ENCODE data around the gene TIMM44. TPM values are rescaled to one million over a fixed set of nuclear protein-coding genes. Genes with fewer than 3 reads are reported as not detected.
"Not testable (repeated sequence)": the region's sequence is repeated elsewhere in the genome, so short reads cannot be mapped to it uniquely, and the experiment has no call there.

TIMM44 gene
- polyA plus RNA-seq, 2 donors: 42.1 to 53.4 TPM

DNA sequence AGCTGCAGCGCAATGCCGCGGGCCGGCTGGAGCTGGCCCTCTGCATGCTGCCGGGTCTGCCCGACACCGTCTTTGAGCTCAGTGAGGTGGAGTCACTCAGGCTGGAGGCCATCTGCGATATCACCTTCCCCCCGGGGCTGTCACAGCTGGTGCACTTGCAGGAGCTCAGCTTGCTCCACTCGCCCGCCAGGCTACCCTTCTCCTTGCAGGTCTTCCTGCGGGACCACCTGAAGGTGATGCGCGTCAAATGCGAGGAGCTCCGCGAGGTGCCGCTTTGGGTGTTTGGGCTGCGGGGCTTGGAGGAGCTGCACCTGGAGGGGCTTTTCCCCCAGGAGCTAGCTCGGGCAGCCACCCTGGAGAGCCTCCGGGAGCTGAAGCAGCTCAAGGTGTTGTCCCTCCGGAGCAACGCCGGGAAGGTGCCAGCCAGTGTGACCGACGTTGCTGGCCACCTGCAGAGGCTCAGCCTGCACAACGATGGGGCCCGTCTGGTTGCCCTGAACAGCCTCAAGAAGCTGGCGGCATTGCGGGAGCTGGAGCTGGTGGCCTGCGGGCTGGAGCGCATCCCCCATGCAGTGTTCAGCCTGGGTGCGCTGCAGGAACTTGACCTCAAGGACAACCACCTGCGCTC, 43.6 kb downstream of the TIMM44 start:
- Histone ChIP-seq H3K4me1 (ENCODE audit: control insufficient read depth in 2 of 2, insufficient read depth in 2 of 2, low read length in 1 of 2) (peaks cover 4 to 38% of the 10 kb centered on the region in 2 donors), H3K36me3 (ENCODE audit: control insufficient read depth in 2 of 2, insufficient read depth in 2 of 2, low read length in 1 of 2) (peaks cover 0 to 3% of the 10 kb centered on the region in 2 donors), H3K9me3 (ENCODE audit: control insufficient read depth in 2 of 2, insufficient read depth in 1 of 2, low read depth in 1 of 2, low read length in 1 of 2) (peaks cover 0 to 1% of the 10 kb centered on the region in 2 donors), H3K4me3 (ENCODE audit: low read depth in 1 of 2, low read length in 2 of 2) (no peak overlapping the region), H3K27me3 (ENCODE audit: control insufficient read depth in 1 of 2, insufficient read depth in 2 of 2, low read length in 2 of 2) (no peaks in the 10 kb centered on the region), H3K27ac (ENCODE audit: low read depth in 2 of 2, low read length in 1 of 2) (peak overlapping the region in 1 of 2 donors; percentile 90)
- WGBS, 2 donors: 91 to 92% methylated on average over 34 of the region's 34 CpGs

DNA sequence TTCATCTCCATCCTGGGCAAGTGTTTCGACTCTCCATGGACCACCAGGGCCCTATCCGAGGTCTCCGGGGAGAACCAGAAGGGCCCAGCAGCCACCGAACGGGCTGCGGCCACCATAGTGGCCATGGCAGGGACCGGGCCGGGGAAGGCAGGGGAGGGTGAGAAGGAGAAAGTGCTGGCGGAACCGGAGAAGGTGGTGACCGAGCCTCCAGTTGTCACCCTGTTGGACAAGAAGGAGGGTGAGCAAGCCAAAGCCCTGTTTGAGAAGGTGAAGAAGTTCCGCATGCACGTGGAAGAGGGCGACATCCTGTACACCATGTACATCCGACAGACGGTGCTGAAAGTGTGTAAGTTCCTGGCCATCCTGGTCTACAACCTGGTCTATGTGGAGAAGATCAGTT, 44.5 kb downstream of the TIMM44 start:
- H3K27ac ChIP-seq (ENCODE audit: low read depth in 2 of 2, low read length in 1 of 2): no peak overlapping the region
- no peaks in the 10 kb centered on the region for H3K9me3 ChIP-seq (ENCODE audit: control insufficient read depth in 2 of 2, insufficient read depth in 1 of 2, low read depth in 1 of 2, low read length in 1 of 2)
- peaks cover 0 to 3% of the 10 kb centered on the region in 2 donors for H3K36me3 ChIP-seq (ENCODE audit: control insufficient read depth in 2 of 2, insufficient read depth in 2 of 2, low read length in 1 of 2)
- 94 to 95% methylated on average over 16 of the region's 16 CpGs for WGBS, 2 donors
- peaks cover 4 to 31% of the 10 kb centered on the region in 2 donors for H3K4me1 ChIP-seq (ENCODE audit: control insufficient read depth in 2 of 2, insufficient read depth in 2 of 2, low read length in 1 of 2)
- H3K4me3 ChIP-seq (ENCODE audit: low read depth in 1 of 2, low read length in 2 of 2): no peak overlapping the region
- H3K27me3 ChIP-seq (ENCODE audit: control insufficient read depth in 1 of 2, insufficient read depth in 2 of 2, low read length in 2 of 2): no peaks in the 10 kb centered on the region

DNA sequence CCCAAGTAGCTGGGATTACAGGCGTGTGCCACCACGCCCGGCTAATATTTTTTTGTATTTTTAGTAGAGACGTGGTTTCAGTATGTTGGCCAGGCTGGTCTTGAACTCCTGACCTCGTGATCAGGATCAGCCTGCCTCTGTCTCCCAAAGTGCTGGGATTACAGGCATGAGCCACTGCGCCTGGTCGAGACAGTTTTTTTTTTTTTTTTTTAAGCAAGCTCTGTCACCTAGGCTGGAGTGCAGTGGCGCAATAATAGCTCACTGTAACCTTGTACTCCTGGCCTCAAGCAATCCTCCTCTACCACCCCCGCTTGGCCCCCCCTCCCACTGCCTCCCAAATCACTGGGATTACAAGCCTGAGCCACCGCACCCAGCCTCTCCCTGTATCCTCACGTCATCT, 46.2 kb downstream of the TIMM44 start:
- peaks cover 4 to 25% of the 10 kb centered on the region in 2 donors for H3K4me1 ChIP-seq (ENCODE audit: control insufficient read depth in 2 of 2, insufficient read depth in 2 of 2, low read length in 1 of 2)
- H3K27me3 ChIP-seq (ENCODE audit: control insufficient read depth in 1 of 2, insufficient read depth in 2 of 2, low read length in 2 of 2): no peaks in the 10 kb centered on the region
- H3K4me3 ChIP-seq (ENCODE audit: low read depth in 1 of 2, low read length in 2 of 2): no peak overlapping the region
- peaks cover 0 to 3% of the 10 kb centered on the region in 2 donors for H3K36me3 ChIP-seq (ENCODE audit: control insufficient read depth in 2 of 2, insufficient read depth in 2 of 2, low read length in 1 of 2)
- no peaks in the 10 kb centered on the region for H3K9me3 ChIP-seq (ENCODE audit: control insufficient read depth in 2 of 2, insufficient read depth in 1 of 2, low read depth in 1 of 2, low read length in 1 of 2)
- H3K27ac ChIP-seq (ENCODE audit: low read depth in 2 of 2, low read length in 1 of 2): peak overlapping the region in 1 of 2 donors; percentile 71
- WGBS, 2 donors: 64 to 66% methylated on average over 11 of the region's 11 CpGs

DNA sequence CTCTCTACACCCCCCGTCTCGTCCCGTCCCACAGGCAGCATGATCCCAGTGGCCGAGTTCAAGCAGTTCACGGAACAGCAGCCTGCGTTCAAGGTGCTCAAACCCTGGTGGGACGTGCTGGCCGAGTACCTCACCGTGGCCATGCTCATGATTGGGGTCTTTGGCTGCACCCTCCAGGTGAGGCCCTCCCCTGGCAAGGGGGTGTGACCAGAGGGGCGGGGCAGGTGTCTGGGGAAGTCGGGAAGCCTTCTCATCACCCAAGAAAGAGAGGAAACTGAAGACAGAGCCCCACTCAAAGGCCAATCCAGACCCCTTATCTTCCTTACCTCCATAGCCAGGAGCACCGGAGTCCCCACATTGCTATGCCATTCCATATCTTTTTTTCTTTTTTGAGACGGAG, 47.9 kb downstream of the TIMM44 start:
- 85 to 90% methylated on average over 13 of the region's 13 CpGs for WGBS, 2 donors
- H3K27me3 ChIP-seq (ENCODE audit: control insufficient read depth in 1 of 2, insufficient read depth in 2 of 2, low read length in 2 of 2): no peaks in the 10 kb centered on the region
- no peak overlapping the region for H3K27ac ChIP-seq (ENCODE audit: low read depth in 2 of 2, low read length in 1 of 2)
- H3K4me3 ChIP-seq (ENCODE audit: low read depth in 1 of 2, low read length in 2 of 2): no peak overlapping the region
- peaks cover 4 to 20% of the 10 kb centered on the region in 2 donors for H3K4me1 ChIP-seq (ENCODE audit: control insufficient read depth in 2 of 2, insufficient read depth in 2 of 2, low read length in 1 of 2)
- peaks cover 0 to 3% of the 10 kb centered on the region in 2 donors for H3K36me3 ChIP-seq (ENCODE audit: control insufficient read depth in 2 of 2, insufficient read depth in 2 of 2, low read length in 1 of 2)
- H3K9me3 ChIP-seq (ENCODE audit: control insufficient read depth in 2 of 2, insufficient read depth in 1 of 2, low read depth in 1 of 2, low read length in 1 of 2): no peaks in the 10 kb centered on the region

DNA sequence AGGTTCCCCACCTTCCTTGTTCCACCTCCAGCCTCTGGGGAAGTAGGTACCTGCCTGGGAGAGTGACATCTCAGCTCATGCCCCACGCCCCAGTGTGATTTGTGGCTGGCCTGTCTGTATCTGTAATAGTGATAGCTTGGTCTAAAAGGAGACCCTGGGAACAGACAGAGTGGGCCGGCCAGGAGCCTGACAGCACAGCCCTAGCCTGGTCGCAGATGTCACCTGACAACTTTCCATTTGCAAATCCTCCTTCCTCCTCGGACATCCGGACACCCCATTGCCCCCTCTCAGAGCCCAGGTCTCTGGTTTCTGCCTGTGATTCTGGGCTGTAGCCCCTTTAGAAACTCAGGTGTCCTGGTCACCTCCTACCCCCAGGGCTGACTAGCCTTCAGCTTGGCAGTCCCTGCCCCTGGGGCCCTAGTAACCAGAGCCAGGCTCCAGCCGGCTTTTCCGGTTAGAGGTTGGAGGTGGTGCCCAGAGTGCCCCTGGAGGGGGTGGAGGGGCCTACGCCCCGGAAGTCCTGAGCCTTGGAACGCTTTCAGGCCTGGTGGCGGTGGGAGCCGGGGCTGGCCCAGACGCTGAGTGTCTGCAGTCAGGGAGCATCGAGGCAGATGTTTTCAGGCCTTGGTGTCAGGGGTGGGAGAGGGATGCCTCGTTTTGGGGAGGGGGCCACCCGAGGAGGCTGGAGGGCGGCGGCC, 48.7 kb downstream of the TIMM44 start:
- H3K4me3 ChIP-seq (ENCODE audit: low read depth in 1 of 2, low read length in 2 of 2): peak overlapping the region in 1 of 2 donors; percentile 11
- no peaks in the 10 kb centered on the region for H3K36me3 ChIP-seq (ENCODE audit: control insufficient read depth in 2 of 2, insufficient read depth in 2 of 2, low read length in 1 of 2)
- H3K9me3 ChIP-seq (ENCODE audit: control insufficient read depth in 2 of 2, insufficient read depth in 1 of 2, low read depth in 1 of 2, low read length in 1 of 2): no peaks in the 10 kb centered on the region
- peak overlapping the region in 1 of 2 donors; percentile 58 for H3K27ac ChIP-seq (ENCODE audit: low read depth in 2 of 2, low read length in 1 of 2)
- no peaks in the 10 kb centered on the region for H3K27me3 ChIP-seq (ENCODE audit: control insufficient read depth in 1 of 2, insufficient read depth in 2 of 2, low read length in 2 of 2)
- H3K4me1 ChIP-seq (ENCODE audit: control insufficient read depth in 2 of 2, insufficient read depth in 2 of 2, low read length in 1 of 2): peaks cover 0 to 12% of the 10 kb centered on the region in 2 donors
- WGBS, 2 donors: 39 to 40% methylated on average over 18 of the region's 18 CpGs

DNA sequence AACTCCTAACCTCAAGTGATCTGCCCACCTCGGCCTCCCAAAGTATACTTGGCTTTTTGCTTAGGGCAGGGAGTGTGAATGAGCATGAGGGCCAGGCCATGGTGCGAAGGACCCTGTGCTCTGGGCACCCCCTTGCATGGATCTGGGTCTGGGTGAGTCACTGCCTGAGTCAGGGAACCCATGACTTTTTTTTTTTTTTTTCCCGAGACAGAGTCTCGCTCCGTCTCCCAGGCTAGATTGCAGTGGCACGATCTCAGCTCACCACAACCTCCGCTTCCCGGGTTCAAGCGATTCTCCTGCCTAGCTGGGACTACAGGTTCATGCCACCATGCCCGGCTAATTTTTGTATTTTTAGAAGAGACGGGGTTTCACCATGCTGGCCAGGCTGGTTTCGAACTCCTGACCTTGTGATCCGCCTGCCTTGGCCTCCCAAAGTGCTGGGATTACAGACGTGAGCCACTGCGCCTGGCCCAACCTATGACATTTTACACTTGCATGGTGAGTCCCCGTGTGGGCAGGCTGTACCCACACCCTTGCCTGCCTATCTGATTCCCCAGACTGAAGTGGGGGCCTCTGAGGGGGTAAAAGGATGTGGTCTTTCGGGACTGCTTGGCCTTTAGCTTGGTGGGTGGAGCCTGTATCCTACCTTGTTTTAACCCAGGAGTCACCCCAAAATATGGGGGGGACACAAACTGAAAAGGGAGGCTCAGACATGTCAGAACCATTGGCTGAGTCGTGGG, 49.9 kb downstream of the TIMM44 start:
- not testable (repeated sequence) for H3K9me3 ChIP-seq (ENCODE audit: control insufficient read depth in 2 of 2, insufficient read depth in 1 of 2, low read depth in 1 of 2, low read length in 1 of 2); H3K27me3 ChIP-seq (ENCODE audit: control insufficient read depth in 1 of 2, insufficient read depth in 2 of 2, low read length in 2 of 2); H3K27ac ChIP-seq (ENCODE audit: low read depth in 2 of 2, low read length in 1 of 2); H3K36me3 ChIP-seq (ENCODE audit: control insufficient read depth in 2 of 2, insufficient read depth in 2 of 2, low read length in 1 of 2); H3K4me3 ChIP-seq (ENCODE audit: low read depth in 1 of 2, low read length in 2 of 2)
- H3K4me1 ChIP-seq (ENCODE audit: control insufficient read depth in 2 of 2, insufficient read depth in 2 of 2, low read length in 1 of 2): peaks cover 0 to 12% of the 10 kb centered on the region in 2 donors
- 85 to 86% methylated on average over 18 of the region's 18 CpGs for WGBS, 2 donors

DNA sequence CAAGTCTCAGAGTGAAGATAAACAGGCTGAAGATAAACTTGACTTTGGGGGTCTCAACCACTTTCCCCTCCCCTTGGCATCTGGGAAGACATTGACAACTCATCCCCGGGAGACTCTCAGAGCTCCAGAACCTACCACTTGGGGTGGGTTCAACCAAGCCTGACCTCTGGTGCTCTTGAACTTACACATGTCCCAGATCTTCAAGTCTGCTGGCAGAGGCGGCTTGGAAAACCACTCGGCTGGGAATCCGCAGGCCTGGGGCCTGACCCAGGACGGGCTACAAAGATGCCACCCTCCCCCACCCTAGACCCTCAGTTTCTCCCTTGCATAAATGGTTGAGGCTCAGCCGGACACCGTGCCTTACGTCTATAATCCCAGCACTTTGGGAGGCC, 54.6 kb downstream of the TIMM44 start:
- H3K27me3 ChIP-seq (ENCODE audit: control insufficient read depth in 1 of 2, insufficient read depth in 2 of 2, low read length in 2 of 2): no peaks in the 10 kb centered on the region
- H3K27ac ChIP-seq (ENCODE audit: low read depth in 2 of 2, low read length in 1 of 2): peak overlapping the region in 1 of 2 donors; percentile 58
- WGBS, 2 donors: 62 to 74% methylated on average over 8 of the region's 8 CpGs
- peaks cover 0 to 3% of the 10 kb centered on the region in 2 donors for H3K4me1 ChIP-seq (ENCODE audit: control insufficient read depth in 2 of 2, insufficient read depth in 2 of 2, low read length in 1 of 2)
- H3K9me3 ChIP-seq (ENCODE audit: control insufficient read depth in 2 of 2, insufficient read depth in 1 of 2, low read depth in 1 of 2, low read length in 1 of 2): no peaks in the 10 kb centered on the region
- peak overlapping the region; percentile 56 to 65 for H3K4me3 ChIP-seq (ENCODE audit: low read depth in 1 of 2, low read length in 2 of 2)
- H3K36me3 ChIP-seq (ENCODE audit: control insufficient read depth in 2 of 2, insufficient read depth in 2 of 2, low read length in 1 of 2): no peaks in the 10 kb centered on the region

DNA sequence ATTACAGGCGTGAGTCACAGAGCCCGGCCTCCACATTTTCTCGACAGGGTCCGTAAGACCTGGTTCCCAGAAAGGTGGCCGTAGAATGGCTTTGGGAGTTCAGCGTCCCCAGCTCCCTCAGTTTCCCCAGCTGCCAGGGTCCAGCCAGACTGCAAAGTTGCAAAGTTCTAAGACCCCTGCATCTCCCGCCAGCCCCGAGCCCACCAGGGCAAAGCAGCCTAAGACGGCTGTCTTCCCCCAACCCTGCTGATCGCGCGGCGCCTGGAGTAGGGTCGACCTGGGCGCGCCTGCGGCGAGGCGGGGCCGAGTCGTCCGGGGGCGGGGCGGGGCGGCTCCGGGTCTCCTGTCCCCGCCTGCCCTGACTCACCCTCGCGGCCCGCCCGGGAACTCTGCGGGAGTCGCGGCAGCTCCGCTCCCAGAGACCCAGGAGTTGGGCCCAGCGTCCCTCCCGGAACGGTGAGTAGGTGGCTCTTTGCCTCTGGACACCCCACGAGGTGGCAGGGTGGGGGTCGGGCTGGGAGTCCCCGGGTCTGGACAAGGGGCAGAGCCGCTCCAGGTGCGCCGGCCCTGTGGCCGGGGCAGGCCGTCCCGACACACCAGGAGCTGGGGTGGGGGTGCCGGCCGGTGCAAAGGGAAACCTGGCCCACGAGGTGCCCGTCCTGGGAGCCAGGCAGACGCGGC, 55.2 kb downstream of the TIMM44 start, which contains the start of gene LRRC8E:
Gene LRRC8E, plus strand, starts transcription at position 366 of the 681 bp plus-strand sequence. CDS start 7,094 bp downstream, outside the sequence.
- Histone ChIP-seq H3K36me3 (ENCODE audit: control insufficient read depth in 2 of 2, insufficient read depth in 2 of 2, low read length in 1 of 2) (no peaks in the 10 kb centered on the region), H3K4me3 (ENCODE audit: low read depth in 1 of 2, low read length in 2 of 2) (peak within 1 kb of the TSS; percentile 56 to 65), H3K27ac (ENCODE audit: low read depth in 2 of 2, low read length in 1 of 2) (peak within 1 kb of the TSS in 1 of 2 donors; percentile 58), H3K4me1 (ENCODE audit: control insufficient read depth in 2 of 2, insufficient read depth in 2 of 2, low read length in 1 of 2) (peaks cover 0 to 3% of the 10 kb centered on the region in 2 donors), H3K9me3 (ENCODE audit: control insufficient read depth in 2 of 2, insufficient read depth in 1 of 2, low read depth in 1 of 2, low read length in 1 of 2) (no peaks in the 10 kb centered on the region), H3K27me3 (ENCODE audit: control insufficient read depth in 1 of 2, insufficient read depth in 2 of 2, low read length in 2 of 2) (no peaks in the 10 kb centered on the region)
- WGBS, 2 donors: 8 to 9% methylated on average over 42 to 53 of the region's 53 CpGs
